Measurements from ENCODE around the gene CCL18. TPM values are rescaled to one million over a fixed set of nuclear protein-coding genes. Genes with fewer than 3 reads are reported as not detected.

CCL18 gene
- total and polyA plus RNA-seq, 9 of the 15 experiments (the other 6 are each of a cell fraction or from before 2014, with no cell fraction given) = not detected

- TF ChIP-seq STAT6 (CRISPR knock-in tag; IDR thresholded peaks at IDR 0.05) = no peak
- TF ChIP-seq E2F1 (CRISPR knock-in tag; IDR thresholded peaks at IDR 0.05) = no peak
- no peak for TF ChIP-seq ZNF778 (CRISPR knock-in tag; IDR thresholded peaks at IDR 0.05)
- TF ChIP-seq MAX (CRISPR knock-in tag; IDR thresholded peaks at IDR 0.05) = no peak
- no peak for TF ChIP-seq ZNF347 (CRISPR knock-in tag; IDR thresholded peaks at IDR 0.05; ENCODE audit: low read depth)
- TF ChIP-seq CCAR2 (IDR thresholded peaks at IDR 0.05; ENCODE audit: low read depth, low read length) = no peak
Measured at GRCh38 chr17:36016555-36016954, 47.5 kb upstream of the CCL18 start (continued).

GRCh38 chr17:36017799-36018198 lies 46.3 kb upstream of the CCL18 start, which contains the start of gene CCL23:
TSS of gene CCL23 (minus strand) at chr17:36017972. CDS start at chr17:36017897, 75 bp downstream.
- ChIA-PET POLR2A (interaction anchor here (0.9 kb wide), 1 partner anchor 54 kb away, joined by 3 read pairs; no protein-coding TSS in a partner anchor), CTCF (ENCODE audit: low intra/inter-chr PET ratio) (no interaction called here)
- intact Hi-C loops (cut with micrococcal nuclease) (no loop called here), in situ Hi-C loops (cut with MboI) (no loop called here)
- Histone ChIP-seq H3K4me1 (replicated peaks in 1 of 2; ENCODE audit: control insufficient read depth in 2 of 2, insufficient read depth in 2 of 2, low read length in 2 of 2) (no peaks in the 10 kb centered on the region), H3K36me3 (ENCODE audit: control insufficient read depth, insufficient read depth, low read length) (no peaks in the 10 kb centered on the region), H3K27me3 (ENCODE audit: control insufficient read depth in 2 of 2, insufficient read depth in 2 of 2, low read length in 2 of 2) (peaks cover 0 to 6% of the 10 kb centered on the region in 2 experiments; a peak in 3 of 5 replicates), H3K4me2 (ENCODE audit: insufficient read depth, low read length) (no peak within 1 kb of the TSS), H3K9ac (ENCODE audit: insufficient read depth in 1 of 2, low read depth in 2 of 2, low read length in 2 of 2) (no peak within 1 kb of the TSS), H3K79me2 (ENCODE audit: control insufficient read depth, insufficient read depth, low read length) (no peaks in the 10 kb centered on the region), H4K20me1 (replicated peaks; ENCODE audit: control insufficient read depth, insufficient read depth, low read length) (0 out of 2 replicates have a peak, but pooled peaks cover 3% of the 10 kb centered on the region), H3K27ac (ENCODE audit: extremely low read depth, low read depth, low read length) (no peak within 1 kb of the TSS), H3K4me3 (no peak within 1 kb of the TSS), H3K9me3 (replicated peaks; ENCODE audit: control insufficient read depth, insufficient read depth, low read depth, low read length) (no peaks in the 10 kb centered on the region), H2AFZ (ENCODE audit: low read depth, low read length) (no peak within 1 kb of the TSS), H3K9me1 (ENCODE audit: control insufficient read depth, insufficient read depth, low read length) (no peaks in the 10 kb centered on the region)
- 3% methylated on average over 5 of the region's 6 CpGs for WGBS (ENCODE audit: insufficient coverage, low coverage, missing lambda C conversion rate)
- FAIRE-seq (no peak), ATAC-seq (no peak; the same call in 2 of the 3 replicates), DNase-seq (ENCODE audit: extremely low read depth in 1 of 4, low spot score in 3 of 4) (no peak)
- TF ChIP-seq SMARCE1 (IDR thresholded peaks at IDR 0.05) (no peak), MIER1 (IDR thresholded peaks at IDR 0.05; ENCODE audit: low read depth) (no peak), RBM39 (optimal IDR thresholded peaks at IDR 0.05; ENCODE audit: low read depth, low read length) (no peak)
- BruUV-seq (replicated peaks) = no TSS peak
